Measurements from ENCODE around the gene SEMA6D. TPM values are rescaled to one million over a fixed set of nuclear protein-coding genes. Genes with fewer than 3 reads are reported as not detected.

The SEMA6D gene
- total RNA-seq, 1 donor from 2014 or later = 2.6 TPM

DNA sequence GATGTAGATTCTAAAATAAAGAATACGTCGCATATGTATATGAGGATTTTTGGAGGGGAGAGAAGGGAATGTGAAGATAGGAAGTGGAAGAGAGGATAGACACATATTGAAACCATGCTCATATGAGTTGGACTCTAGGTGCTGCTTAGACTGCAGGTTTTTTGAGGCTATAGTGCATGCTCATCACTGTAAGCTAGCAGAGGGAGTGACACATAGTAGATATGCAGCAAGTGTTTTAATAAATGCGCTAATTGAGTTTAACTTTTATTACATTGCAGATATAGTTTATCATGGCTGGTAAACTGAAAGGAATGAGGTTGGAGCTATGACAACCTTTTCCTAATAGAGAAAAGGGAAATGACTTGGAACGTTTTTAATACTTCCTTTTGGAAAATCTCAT, 7.7 kb downstream of the SEMA6D start:
- FAIRE-seq = no peak
- H3K36me3 ChIP-seq (ENCODE audit: control insufficient read depth, insufficient read depth, low read length) = no peaks in the 10 kb centered on the region
- no peaks in the 10 kb centered on the region for H3K27me3 ChIP-seq (ENCODE audit: control insufficient read depth, insufficient read depth, low read length)
- DNase-seq (ENCODE audit: low read depth) = no peak
- TF ChIP-seq, protein P1, sequence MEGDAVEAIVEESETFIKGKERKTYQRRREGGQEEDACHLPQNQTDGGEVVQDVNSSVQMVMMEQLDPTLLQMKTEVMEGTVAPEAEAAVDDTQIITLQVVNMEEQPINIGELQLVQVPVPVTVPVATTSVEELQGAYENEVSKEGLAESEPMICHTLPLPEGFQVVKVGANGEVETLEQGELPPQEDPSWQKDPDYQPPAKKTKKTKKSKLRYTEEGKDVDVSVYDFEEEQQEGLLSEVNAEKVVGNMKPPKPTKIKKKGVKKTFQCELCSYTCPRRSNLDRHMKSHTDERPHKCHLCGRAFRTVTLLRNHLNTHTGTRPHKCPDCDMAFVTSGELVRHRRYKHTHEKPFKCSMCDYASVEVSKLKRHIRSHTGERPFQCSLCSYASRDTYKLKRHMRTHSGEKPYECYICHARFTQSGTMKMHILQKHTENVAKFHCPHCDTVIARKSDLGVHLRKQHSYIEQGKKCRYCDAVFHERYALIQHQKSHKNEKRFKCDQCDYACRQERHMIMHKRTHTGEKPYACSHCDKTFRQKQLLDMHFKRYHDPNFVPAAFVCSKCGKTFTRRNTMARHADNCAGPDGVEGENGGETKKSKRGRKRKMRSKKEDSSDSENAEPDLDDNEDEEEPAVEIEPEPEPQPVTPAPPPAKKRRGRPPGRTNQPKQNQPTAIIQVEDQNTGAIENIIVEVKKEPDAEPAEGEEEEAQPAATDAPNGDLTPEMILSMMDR (IDR thresholded peaks at IDR 0.05; ENCODE audit: insufficient read depth, low read length, severe bottlenecking) = no peak
- no peak overlapping the region for H3K4me3 ChIP-seq (ENCODE audit: low read depth, low read length)

DNA sequence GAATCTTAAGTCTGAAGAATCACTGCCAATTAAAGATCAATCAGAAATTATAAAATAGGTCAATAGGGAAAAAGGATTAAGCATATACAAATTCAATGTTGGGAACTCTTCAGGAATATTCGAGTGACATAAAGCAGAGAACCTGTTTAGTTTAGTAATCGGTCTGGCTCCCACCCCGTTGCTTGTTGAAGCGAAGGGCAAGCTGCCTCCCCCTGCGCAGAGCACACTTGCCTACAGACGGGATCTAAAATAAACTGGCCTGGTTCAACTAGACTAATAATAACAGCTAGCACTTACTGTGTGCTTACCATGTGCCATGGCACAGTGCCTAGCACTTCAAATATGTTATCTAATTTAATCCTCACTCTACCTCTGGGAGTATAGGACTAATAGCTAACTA, 8.6 kb downstream of the SEMA6D start:
- H3K36me3 ChIP-seq (ENCODE audit: control insufficient read depth, insufficient read depth, low read length) = no peaks in the 10 kb centered on the region
- DNase-seq (ENCODE audit: low read depth) (no peak), FAIRE-seq (no peak)
- no peak overlapping the region for H3K4me3 ChIP-seq (ENCODE audit: low read depth, low read length)
- TF ChIP-seq, protein P1 (IDR thresholded peaks at IDR 0.05; ENCODE audit: insufficient read depth, low read length, severe bottlenecking) = no peak
- H3K27me3 ChIP-seq (ENCODE audit: control insufficient read depth, insufficient read depth, low read length) = no peaks in the 10 kb centered on the region

DNA sequence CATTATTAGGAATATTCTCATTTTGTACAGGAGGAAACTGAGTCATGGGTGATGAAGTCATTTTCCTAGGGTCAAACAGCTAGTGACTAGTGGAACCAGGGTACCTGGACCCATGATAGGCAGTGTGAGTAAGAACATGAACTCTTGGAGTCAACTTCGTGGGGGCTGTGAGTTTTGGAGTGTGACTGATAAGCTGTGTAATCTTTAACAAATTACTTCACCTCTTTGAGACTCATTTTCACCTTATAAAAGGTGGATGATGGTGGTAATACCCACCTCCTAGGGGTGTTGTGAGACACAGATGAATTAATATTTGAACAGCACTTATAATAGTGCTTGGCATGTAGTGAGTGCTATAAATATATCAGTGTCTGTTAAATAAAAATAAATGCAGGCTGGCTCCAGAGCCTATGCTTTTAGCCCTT, 9.1 kb downstream of the SEMA6D start:
- TF ChIP-seq, protein P1 (IDR thresholded peaks at IDR 0.05; ENCODE audit: insufficient read depth, low read length, severe bottlenecking) = no peak
- no peak overlapping the region for H3K4me3 ChIP-seq (ENCODE audit: low read depth, low read length)
- FAIRE-seq (no peak), DNase-seq (ENCODE audit: low read depth) (peak; percentile 82)
- H3K36me3 ChIP-seq (ENCODE audit: control insufficient read depth, insufficient read depth, low read length) = no peaks in the 10 kb centered on the region
- H3K27me3 ChIP-seq (ENCODE audit: control insufficient read depth, insufficient read depth, low read length) = no peaks in the 10 kb centered on the region

DNA sequence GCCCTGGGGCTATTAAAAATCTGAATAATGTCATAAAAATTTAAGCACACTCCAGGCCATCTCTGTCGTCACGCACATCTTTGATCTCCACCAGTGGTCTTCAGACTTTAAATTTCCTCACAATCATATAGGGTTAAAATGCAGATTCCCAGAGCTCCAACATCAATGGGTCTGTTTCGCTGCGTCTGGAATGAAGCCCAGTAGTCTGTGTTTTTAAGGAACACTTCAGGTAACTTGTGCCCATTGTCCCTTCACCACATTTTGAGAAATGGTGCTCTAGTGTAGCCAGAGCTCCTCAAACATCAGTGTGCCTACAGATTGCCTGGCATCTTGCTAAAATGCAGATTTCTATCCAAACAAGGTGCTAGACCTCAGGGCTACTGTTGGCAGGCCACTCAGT, 9.8 kb downstream of the SEMA6D start:
- TF ChIP-seq, protein P1 (IDR thresholded peaks at IDR 0.05; ENCODE audit: insufficient read depth, low read length, severe bottlenecking) = no peak
- H3K4me3 ChIP-seq (ENCODE audit: low read depth, low read length) = no peak overlapping the region
- FAIRE-seq (no peak), DNase-seq (ENCODE audit: low read depth) (no peak)
- H3K27me3 ChIP-seq (ENCODE audit: control insufficient read depth, insufficient read depth, low read length) = no peaks in the 10 kb centered on the region
- no peaks in the 10 kb centered on the region for H3K36me3 ChIP-seq (ENCODE audit: control insufficient read depth, insufficient read depth, low read length)

DNA sequence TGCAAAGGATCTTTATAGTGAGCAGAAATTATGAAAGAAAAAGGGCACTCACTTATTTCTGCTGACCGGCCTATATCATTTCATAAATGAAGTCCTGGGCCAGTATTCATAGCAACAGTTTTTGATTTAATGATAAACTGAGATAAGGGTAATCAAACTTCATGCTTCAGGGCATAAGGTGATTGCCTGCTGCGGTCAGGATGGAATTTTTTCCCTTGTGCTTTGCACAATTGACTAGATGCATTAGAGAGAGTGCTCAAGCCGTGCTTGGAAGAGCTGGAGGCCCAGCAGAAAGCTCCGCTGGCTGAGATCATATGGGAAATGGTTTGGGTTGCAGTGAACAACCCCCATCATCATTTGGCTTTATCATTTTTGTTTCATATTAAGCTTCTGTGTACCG, 10.4 kb downstream of the SEMA6D start:
- no peak for DNase-seq (ENCODE audit: low read depth)
- H3K27me3 ChIP-seq (ENCODE audit: control insufficient read depth, insufficient read depth, low read length) = no peaks in the 10 kb centered on the region
- TF ChIP-seq, protein P1 (IDR thresholded peaks at IDR 0.05; ENCODE audit: insufficient read depth, low read length, severe bottlenecking) = no peak
- no peaks in the 10 kb centered on the region for H3K36me3 ChIP-seq (ENCODE audit: control insufficient read depth, insufficient read depth, low read length)
- peak; percentile 32 for FAIRE-seq
- H3K4me3 ChIP-seq (ENCODE audit: low read depth, low read length) = no peak overlapping the region

DNA sequence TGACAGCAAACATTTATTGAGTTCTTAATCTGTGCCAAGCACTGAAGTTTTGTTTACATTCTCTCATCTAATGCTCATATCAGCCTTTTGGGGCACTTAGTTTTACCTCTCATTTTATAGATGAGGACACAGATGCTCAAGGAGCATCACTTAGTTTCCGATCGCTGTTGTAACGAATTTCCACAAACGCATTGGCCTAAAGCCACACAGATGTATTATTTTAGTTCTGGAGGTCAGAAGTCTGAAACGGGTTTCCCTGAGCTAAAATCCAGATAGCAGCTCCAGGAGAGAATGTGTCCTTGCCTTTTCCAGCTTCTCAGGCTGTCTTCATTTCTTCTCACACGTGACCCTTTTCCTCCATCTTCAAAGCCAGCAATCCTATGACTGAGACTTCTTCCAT, 11.1 kb downstream of the SEMA6D start:
- no peaks in the 10 kb centered on the region for H3K36me3 ChIP-seq (ENCODE audit: control insufficient read depth, insufficient read depth, low read length)
- H3K27me3 ChIP-seq (ENCODE audit: control insufficient read depth, insufficient read depth, low read length) = no peaks in the 10 kb centered on the region
- FAIRE-seq (no peak), DNase-seq (ENCODE audit: low read depth) (no peak)
- H3K4me3 ChIP-seq (ENCODE audit: low read depth, low read length) = no peak overlapping the region
- TF ChIP-seq, protein P1 (IDR thresholded peaks at IDR 0.05; ENCODE audit: insufficient read depth, low read length, severe bottlenecking) = no peak

All from bronchial epithelial cell (primary cell).